ENCODE data around the gene ABCC12. TPM values are rescaled to one million over a fixed set of nuclear protein-coding genes. Genes with fewer than 3 reads are reported as not detected.

ABCC12 gene
- total and polyA plus RNA-seq, 7 donors: not detected

- Histone ChIP-seq H3K9me3 (no peaks in the 10 kb centered on the region), H3K36me3 (no peaks in the 10 kb centered on the region), H3K4me3 (no peak overlapping the region), H3K27ac (no peak overlapping the region), H3K4me1 (no peaks in the 10 kb centered on the region), H3K27me3 (no peaks in the 10 kb centered on the region)
- no peak for DNase-seq
- TF ChIP-seq POLR2AphosphoS5 (IDR thresholded peaks at IDR 0.05) (no peak), EP300 (IDR thresholded peaks at IDR 0.05) (no peak), POLR2A (IDR thresholded peaks at IDR 0.05) (no peak), CTCF (IDR thresholded peaks at IDR 0.05) (no peak)
- intact Hi-C loops (cut with DNase I): no loop called here
- 82 to 88% methylated on average over 7 of the region's 7 CpGs for WGBS, 2 donors
Observed at GRCh38 chr16:48110000-48110399, 45.8 kb downstream of the ABCC12 start.

DNA sequence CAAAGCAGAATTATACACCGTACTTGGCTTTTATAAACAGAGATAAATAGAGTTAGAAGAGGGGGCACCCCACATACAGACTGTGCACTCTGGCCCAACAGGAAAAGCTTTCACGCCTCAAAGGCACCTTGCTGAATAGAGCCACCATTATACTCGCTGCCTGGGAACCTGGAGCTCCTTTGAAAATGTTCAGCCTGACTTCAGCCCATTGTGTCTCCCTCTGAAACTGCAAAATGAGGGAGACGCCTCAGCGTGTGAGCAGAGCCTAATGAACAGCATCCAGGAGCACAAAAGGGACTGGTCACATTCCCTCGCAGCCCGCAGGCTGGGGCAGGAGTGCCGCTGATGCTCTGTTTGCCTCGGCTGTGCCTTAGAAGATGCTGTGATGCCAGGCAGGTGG, 46.3 kb downstream of the ABCC12 start:
- Histone ChIP-seq H3K9me3 (no peaks in the 10 kb centered on the region), H3K27ac (no peak overlapping the region), H3K4me1 (no peaks in the 10 kb centered on the region), H3K36me3 (no peaks in the 10 kb centered on the region), H3K27me3 (no peaks in the 10 kb centered on the region), H3K4me3 (no peak overlapping the region)
- no peak for TF ChIP-seq POLR2A (IDR thresholded peaks at IDR 0.05)
- no peak for TF ChIP-seq POLR2AphosphoS5 (IDR thresholded peaks at IDR 0.05)
- TF ChIP-seq EP300 (IDR thresholded peaks at IDR 0.05): no peak
- TF ChIP-seq CTCF (IDR thresholded peaks at IDR 0.05): no peak
- intact Hi-C loops (cut with DNase I): no loop called here
- WGBS, 2 donors: 72 to 73% methylated on average over 9 of the region's 9 CpGs
- DNase-seq: no peak

DNA sequence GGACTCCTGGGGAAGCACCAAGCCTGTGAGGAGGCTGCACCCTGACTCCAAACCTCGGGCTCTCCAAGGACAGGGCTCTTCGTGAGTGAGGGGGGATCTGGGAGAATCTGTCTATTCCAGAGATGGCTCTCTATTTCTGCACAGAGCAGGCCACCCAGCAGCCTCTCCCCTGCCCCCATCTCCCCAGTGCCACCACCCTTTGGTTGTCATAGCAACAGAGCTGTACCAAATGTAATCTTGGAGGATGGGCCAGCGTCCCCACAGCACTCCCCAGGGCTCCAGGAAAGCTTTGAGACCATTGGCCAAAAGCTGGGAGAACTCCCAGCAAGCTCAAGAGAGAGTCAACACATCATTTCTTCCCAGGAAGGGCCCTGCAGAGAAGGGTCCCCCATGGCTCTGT, 49.3 kb downstream of the ABCC12 start:
- Histone ChIP-seq H3K27ac (no peak overlapping the region), H3K36me3 (no peaks in the 10 kb centered on the region), H3K9me3 (no peaks in the 10 kb centered on the region), H3K4me3 (no peak overlapping the region), H3K27me3 (peaks cover 0 to 9% (median 0%) of the 10 kb centered on the region in 3 donors), H3K4me1 (no peaks in the 10 kb centered on the region)
- DNase-seq: no peak
- intact Hi-C loops (cut with DNase I): no loop called here
- WGBS, 2 donors: 38 to 57% methylated on average over 3 of the region's 3 CpGs
- no peak for TF ChIP-seq CTCF (IDR thresholded peaks at IDR 0.05)
- TF ChIP-seq EP300 (IDR thresholded peaks at IDR 0.05): no peak
- no peak for TF ChIP-seq POLR2A (IDR thresholded peaks at IDR 0.05)
- no peak for TF ChIP-seq POLR2AphosphoS5 (IDR thresholded peaks at IDR 0.05)

Other genes with a start within 250 kb of the ABCC12 start
- gene LONP2, start 88.3 kb upstream of the ABCC12 start, total RNA-seq: 10 to 100 TPM; 42.3 to 60.3 (median 51.8) TPM
- 10 to 100 TPM; 14.4 to 25.2 (median 16.0) TPM for gene LONP2, start 88.3 kb upstream of the ABCC12 start, polyA plus RNA-seq
- under 1 TPM in 1 of 4 donors, not detected in 3; 0.14 TPM for gene ABCC11, start 91.5 kb upstream of the ABCC12 start, total RNA-seq
- under 1 TPM in 1 of 3 donors, not detected in 2; 0.28 TPM for gene ABCC11, start 91.5 kb upstream of the ABCC12 start, polyA plus RNA-seq
- gene SIAH1, start 229.4 kb upstream of the ABCC12 start, total RNA-seq: 10 to 100 TPM; 23.5 to 37.4 (median 29.9) TPM
- gene SIAH1, start 229.4 kb upstream of the ABCC12 start, polyA plus RNA-seq: 10 to 100 TPM; 18.1 to 34.2 (median 21.5) TPM